Activated effector memory CD4-positive, alpha-beta T cell treated with anti-CD3 and anti-CD28 coated beads, Interleukin-2, amount 50 U/mL, for 16 hours (primary cell): ENCODE measurements around the gene SUB1.
"Not testable (repeated sequence)": the region's sequence is repeated elsewhere in the genome, so short reads cannot be mapped to it uniquely, and the experiment has no call there.

Experiments used
- DNase-seq: peaks from one replicate; pipeline ENCODE4 v3.0.0-alpha.2; 2020

The SUB1 gene

GRCh38 chr5:32566319-32567111 is 18.8 kb upstream of the SUB1 start:
- DNase-seq: no peak

- no peak for DNase-seq
Observed at GRCh38 chr5:32571128-32571527, 14.2 kb upstream of the SUB1 start.

GRCh38 chr5:32572778-32573480 is 12.4 kb upstream of the SUB1 start:
- DNase-seq: no peak

GRCh38 chr5:32573481-32573854 is 11.9 kb upstream of the SUB1 start:
- DNase-seq: not testable (repeated sequence)

- DNase-seq: no peak
Observed at GRCh38 chr5:32574540-32575175, 10.7 kb upstream of the SUB1 start.

- no peak for DNase-seq
Observed at GRCh38 chr5:32578363-32578762, 7.0 kb upstream of the SUB1 start.

GRCh38 chr5:32578764-32579163 is 6.6 kb upstream of the SUB1 start:
- no peak for DNase-seq

- no peak for DNase-seq
Observed at GRCh38 chr5:32581010-32581785, 4.2 kb upstream of the SUB1 start.

GRCh38 chr5:32583582-32584232 is 1.6 kb upstream of the SUB1 start:
- DNase-seq: peak; percentile 76

- DNase-seq: no peak
Observed at GRCh38 chr5:32584646-32585045, 711 bp upstream of the SUB1 start.

GRCh38 chr5:32585122-32585445 is 273 bp upstream of the SUB1 start:
- DNase-seq: no peak

- DNase-seq: no peak
Observed at GRCh38 chr5:32586276-32586599, 881 bp downstream of the SUB1 start.

GRCh38 chr5:32587067-32587551 is 1.8 kb downstream of the SUB1 start:
- DNase-seq: no peak

GRCh38 chr5:32589416-32589815 is 4.1 kb downstream of the SUB1 start:
- no peak for DNase-seq

- DNase-seq: no peak
Observed at GRCh38 chr5:32589942-32590869, 4.8 kb downstream of the SUB1 start.

GRCh38 chr5:32595118-32595517 is 9.8 kb downstream of the SUB1 start:
- DNase-seq: no peak

- no peak for DNase-seq
Observed at GRCh38 chr5:32597041-32597629, 11.8 kb downstream of the SUB1 start.

- no peak for DNase-seq
Observed at GRCh38 chr5:32598260-32598937, 13.0 kb downstream of the SUB1 start.

GRCh38 chr5:32598997-32599549 is 13.7 kb downstream of the SUB1 start:
- DNase-seq: no peak

- no peak for DNase-seq
Observed at GRCh38 chr5:32600054-32600622, 14.8 kb downstream of the SUB1 start.
